ENCODE results near the gene JPH4. TPM values are rescaled to one million over a fixed set of nuclear protein-coding genes. Genes with fewer than 3 reads are reported as not detected.
A peak's percentile ranks its signal among the peaks of the same experiment; 100 is the strongest.

Gene JPH4
- total and polyA plus RNA-seq, 2 experiments from 2014 or later: not detected

DNA sequence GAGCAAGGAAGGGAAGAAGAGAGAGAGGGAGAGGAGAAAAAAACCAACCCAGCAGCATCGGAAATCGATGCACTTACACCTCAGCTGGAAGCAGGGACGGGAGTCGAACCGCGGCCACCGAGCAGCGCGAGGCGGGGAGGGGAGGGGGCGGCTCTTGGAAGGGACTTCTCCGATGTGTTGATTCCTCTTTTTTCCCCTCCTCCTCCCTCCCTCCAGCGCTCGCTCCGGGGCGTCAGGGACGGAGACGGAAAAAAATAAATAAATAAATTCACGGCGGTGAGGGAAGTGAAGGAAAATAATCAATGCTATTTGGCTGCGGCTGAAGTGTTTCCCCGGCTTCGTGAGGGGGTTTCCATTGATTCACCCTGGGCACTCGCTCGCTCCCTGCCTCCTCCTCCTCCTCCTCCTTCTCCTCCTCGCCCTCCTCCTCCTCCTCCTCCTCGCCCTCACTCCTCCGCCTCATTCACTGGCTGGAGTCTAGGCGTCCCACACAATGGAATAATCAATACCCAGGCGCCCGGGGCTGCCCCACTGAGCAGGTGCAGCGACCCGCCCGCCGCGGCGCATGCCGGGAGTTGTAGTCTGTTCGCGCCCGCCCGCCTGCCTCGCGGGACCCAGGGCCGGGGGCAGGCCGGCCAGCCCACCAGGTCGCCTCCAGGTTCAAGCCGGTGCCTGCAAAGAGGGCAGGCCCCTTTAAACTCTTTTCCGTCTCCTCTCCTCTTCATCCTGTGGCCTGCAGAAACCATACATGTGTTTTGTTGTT is 27.1 kb downstream of the JPH4 start, which contains the start of gene ZFHX2:
Gene ZFHX2, minus strand, starts transcription at position 500 of the 763 bp plus-strand sequence. CDS start 16,440 bp downstream, outside the sequence.
- peak; percentile 65 for DNase-seq
- Histone ChIP-seq H4K20me1 (ENCODE audit: insufficient read depth) (no peaks in the 10 kb centered on the region), H3K27me3 (replicated peaks; ENCODE audit: insufficient read depth) (no peaks in the 10 kb centered on the region), H3K79me2 (ENCODE audit: insufficient read depth) (peaks cover 3% of the 10 kb centered on the region; the same call in 1 of the 2 replicates), H3K9ac (peak within 1 kb of the TSS; percentile 45), H3K4me2 (ENCODE audit: unreplicated experiment) (peak within 1 kb of the TSS; percentile 89), H3K27ac (no peak within 1 kb of the TSS), H3K36me3 (ENCODE audit: low read depth) (no peaks in the 10 kb centered on the region), H3K4me1 (ENCODE audit: insufficient read depth) (no peaks in the 10 kb centered on the region), H3K9me2 (ENCODE audit: insufficient read depth) (no peaks in the 10 kb centered on the region), H3K9me3 (ENCODE audit: low read depth) (no peaks in the 10 kb centered on the region), H2AFZ (peak within 1 kb of the TSS; percentile 90), H3F3A (ENCODE audit: insufficient read depth) (no peaks in the 10 kb centered on the region), H3K4me3 (peak within 1 kb of the TSS; percentile 73)
- 1 to 2% methylated on average over 42 to 49 of the region's 49 CpGs for whole genome bisulfite sequencing, 2 experiments (ENCODE audit: low coverage in 1 of 2, low lambda C conversion rate in 2 of 2, missing lambda C conversion rate in 2 of 2)
- TF ChIP-seq EZH2phosphoT487 (IDR thresholded peaks at IDR 0.05; ENCODE audit: insufficient read depth, low read depth) (no peak), EZH2 (IDR thresholded peaks at IDR 0.05; ENCODE audit: insufficient read depth, poor library complexity, severe bottlenecking) (no peak)
- in situ Hi-C loops (cut with MboI): loop anchor here (10.0 kb wide), 1 partner anchor 67 kb away; no protein-coding TSS in a partner anchor

DNA sequence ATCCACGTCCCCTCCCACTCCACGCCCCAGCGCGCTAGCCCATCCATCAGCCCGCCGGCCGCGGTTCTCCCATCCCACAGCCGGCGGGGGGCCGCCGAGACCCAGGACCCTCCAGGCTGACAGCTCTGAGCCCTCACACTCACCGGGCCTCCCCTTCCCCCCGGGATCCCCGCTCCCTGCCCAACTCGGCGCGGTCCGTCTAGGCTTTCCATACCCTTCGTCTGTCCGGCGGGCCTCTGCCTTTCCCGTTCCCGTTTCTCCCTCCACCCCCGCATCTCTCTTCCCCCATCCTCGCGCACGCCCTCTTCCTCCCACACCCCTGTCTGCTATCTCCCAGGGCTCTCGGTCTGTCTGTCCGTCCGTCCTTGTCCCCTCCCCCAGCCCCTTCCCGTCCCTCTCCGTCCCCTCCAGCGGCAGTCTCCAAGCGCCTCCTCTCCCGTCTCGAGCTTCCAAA is 27.8 kb downstream of the JPH4 start:
- no peak overlapping the region for H3K27ac ChIP-seq
- in situ Hi-C loops (cut with MboI): loop anchor here (10.0 kb wide), 1 partner anchor 66 kb away; no protein-coding TSS in a partner anchor

DNA sequence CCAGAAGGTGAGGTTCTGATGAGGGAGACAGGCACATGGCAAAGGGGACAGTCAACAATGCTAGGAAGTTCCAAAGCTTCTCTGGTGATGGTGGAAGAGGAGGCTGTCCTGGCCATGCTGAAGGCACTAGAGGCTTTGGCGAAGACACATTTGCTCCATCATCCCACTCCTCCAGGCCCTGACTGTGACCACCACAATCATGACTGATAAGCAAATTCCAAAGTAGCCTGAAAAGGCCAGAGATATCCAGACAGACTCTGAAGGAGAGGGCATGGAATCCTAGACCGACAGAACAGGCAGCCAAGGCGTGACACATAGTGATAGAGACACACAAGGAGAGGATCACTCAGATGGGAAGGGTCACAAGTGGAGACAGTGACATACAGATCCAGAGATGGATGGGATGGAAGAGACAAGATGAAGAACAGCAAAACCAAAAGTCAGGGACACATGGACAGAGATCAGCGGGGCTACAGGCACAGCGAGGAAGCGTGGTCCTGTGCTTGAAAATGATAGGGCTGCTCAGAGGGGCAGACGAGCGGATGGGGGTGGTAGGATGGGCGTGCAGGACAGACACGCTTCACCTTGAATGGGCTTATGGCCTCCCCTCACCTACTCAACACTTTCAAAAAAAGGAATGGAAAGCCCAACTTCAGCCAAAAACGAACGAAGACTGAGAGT is 28.3 kb downstream of the JPH4 start:
- 38 to 42% methylated on average over 12 of the region's 12 CpGs for WGBS, 2 experiments (ENCODE audit: low coverage in 1 of 2, low lambda C conversion rate in 2 of 2, missing lambda C conversion rate in 2 of 2)
- no peak for DNase-seq
- no peak for TF ChIP-seq EZH2 (IDR thresholded peaks at IDR 0.05; ENCODE audit: insufficient read depth, poor library complexity, severe bottlenecking)
- TF ChIP-seq EZH2phosphoT487 (IDR thresholded peaks at IDR 0.05; ENCODE audit: insufficient read depth, low read depth): no peak
- Histone ChIP-seq H3K27ac (no peak overlapping the region), H3K9me3 (ENCODE audit: low read depth) (no peaks in the 10 kb centered on the region), H3K4me2 (ENCODE audit: unreplicated experiment) (no peak overlapping the region), H3K4me3 (peak overlapping the region; percentile 73; the same call in 1 of the 2 replicates), H3K27me3 (replicated peaks; ENCODE audit: insufficient read depth) (no peaks in the 10 kb centered on the region), H3K36me3 (ENCODE audit: low read depth) (no peaks in the 10 kb centered on the region), H2AFZ (peak overlapping the region; percentile 90), H3K9me2 (ENCODE audit: insufficient read depth) (no peaks in the 10 kb centered on the region), H3K9ac (0 out of 2 replicates have a peak overlapping the region, but pooled peaks have one; percentile 45), H3F3A (ENCODE audit: insufficient read depth) (no peaks in the 10 kb centered on the region), H3K4me1 (ENCODE audit: insufficient read depth) (no peaks in the 10 kb centered on the region), H3K79me2 (ENCODE audit: insufficient read depth) (no peaks in the 10 kb centered on the region), H4K20me1 (ENCODE audit: insufficient read depth) (no peaks in the 10 kb centered on the region)
- in situ Hi-C loops (cut with MboI): loop anchor here (10.0 kb wide), 1 partner anchor 65 kb away; no protein-coding TSS in a partner anchor

More for the DNA sequence above, 27.8 kb downstream of the JPH4 start:
- peak; percentile 45 for DNase-seq
- WGBS, 2 experiments (ENCODE audit: low coverage in 1 of 2, low lambda C conversion rate in 2 of 2, missing lambda C conversion rate in 2 of 2): 4 to 8% methylated on average over 19 to 37 of the region's 37 CpGs
- Histone ChIP-seq H3K9me2 (ENCODE audit: insufficient read depth) (no peaks in the 10 kb centered on the region), H3K4me3 (peak overlapping the region; percentile 73), H3K4me2 (ENCODE audit: unreplicated experiment) (peak overlapping the region; percentile 89), H3K4me1 (ENCODE audit: insufficient read depth) (no peaks in the 10 kb centered on the region), H3K9ac (peak overlapping the region; percentile 45), H4K20me1 (ENCODE audit: insufficient read depth) (no peaks in the 10 kb centered on the region), H2AFZ (peak overlapping the region; percentile 90), H3K36me3 (ENCODE audit: low read depth) (no peaks in the 10 kb centered on the region), H3F3A (ENCODE audit: insufficient read depth) (no peaks in the 10 kb centered on the region), H3K79me2 (ENCODE audit: insufficient read depth) (no peaks in the 10 kb centered on the region), H3K27me3 (replicated peaks; ENCODE audit: insufficient read depth) (no peaks in the 10 kb centered on the region), H3K9me3 (ENCODE audit: low read depth) (no peaks in the 10 kb centered on the region)
- no peak for TF ChIP-seq EZH2 (IDR thresholded peaks at IDR 0.05; ENCODE audit: insufficient read depth, poor library complexity, severe bottlenecking)
- no peak for TF ChIP-seq EZH2phosphoT487 (IDR thresholded peaks at IDR 0.05; ENCODE audit: insufficient read depth, low read depth)
